ENCODE measurements around the gene KCNK10.
"Not testable (repeated sequence)": the region's sequence is repeated elsewhere in the genome, so short reads cannot be mapped to it uniquely, and the experiment has no call there.

Gene KCNK10

GRCh38 chr14:88266474-88266873 is 56.6 kb downstream of the KCNK10 start:
- no peak for TF ChIP-seq CTCF (IDR thresholded peaks at IDR 0.05; ENCODE audit: low read depth, low read length)
- Histone ChIP-seq H3K36me3 (no peaks in the 10 kb centered on the region), H3K9me3 (ENCODE audit: severe bottlenecking) (no peaks in the 10 kb centered on the region), H3K27me3 (ENCODE audit: insufficient read depth, low read depth, severe bottlenecking) (no peaks in the 10 kb centered on the region), H3K4me3 (ENCODE audit: low read depth, low read length) (no peak overlapping the region), H3K27ac (no peak overlapping the region)
- no peak for DNase-seq

- TF ChIP-seq CTCF (IDR thresholded peaks at IDR 0.05; ENCODE audit: low read depth, low read length), result no peak
- no peak for DNase-seq
- Histone ChIP-seq H3K27ac (no peak overlapping the region), H3K9me3 (ENCODE audit: severe bottlenecking) (no peaks in the 10 kb centered on the region), H3K4me3 (ENCODE audit: low read depth, low read length) (no peak overlapping the region), H3K27me3 (ENCODE audit: insufficient read depth, low read depth, severe bottlenecking) (no peaks in the 10 kb centered on the region), H3K36me3 (no peaks in the 10 kb centered on the region)
These were observed 59.0 kb downstream of the KCNK10 start for GRCh38 chr14:88264116-88264515.

- not testable (repeated sequence) for H3K36me3 ChIP-seq; DNase-seq; H3K27me3 ChIP-seq (ENCODE audit: insufficient read depth, low read depth, severe bottlenecking); H3K4me3 ChIP-seq (ENCODE audit: low read depth, low read length); H3K27ac ChIP-seq; H3K9me3 ChIP-seq (ENCODE audit: severe bottlenecking)
These were observed 61.8 kb downstream of the KCNK10 start for GRCh38 chr14:88261302-88261701.

GRCh38 chr14:88258021-88258420 is 65.0 kb downstream of the KCNK10 start:
- Histone ChIP-seq H3K4me3 (ENCODE audit: low read depth, low read length) (no peak overlapping the region), H3K9me3 (ENCODE audit: severe bottlenecking) (no peaks in the 10 kb centered on the region), H3K27ac (no peak overlapping the region), H3K36me3 (no peaks in the 10 kb centered on the region), H3K27me3 (ENCODE audit: insufficient read depth, low read depth, severe bottlenecking) (no peaks in the 10 kb centered on the region)
- TF ChIP-seq CTCF (IDR thresholded peaks at IDR 0.05; ENCODE audit: low read depth, low read length), result no peak
- DNase-seq, result no peak

- no peak for DNase-seq
- Histone ChIP-seq H3K27me3 (ENCODE audit: insufficient read depth, low read depth, severe bottlenecking) (no peaks in the 10 kb centered on the region), H3K9me3 (ENCODE audit: severe bottlenecking) (no peaks in the 10 kb centered on the region), H3K27ac (no peak overlapping the region), H3K4me3 (ENCODE audit: low read depth, low read length) (no peak overlapping the region), H3K36me3 (no peaks in the 10 kb centered on the region)
- TF ChIP-seq CTCF (IDR thresholded peaks at IDR 0.05; ENCODE audit: low read depth, low read length), result no peak
These were observed 65.8 kb downstream of the KCNK10 start for GRCh38 chr14:88256997-88257950.

GRCh38 chr14:88255798-88256197 is 67.3 kb downstream of the KCNK10 start:
- TF ChIP-seq CTCF (IDR thresholded peaks at IDR 0.05; ENCODE audit: low read depth, low read length), result no peak
- Histone ChIP-seq H3K9me3 (ENCODE audit: severe bottlenecking) (no peaks in the 10 kb centered on the region), H3K27me3 (ENCODE audit: insufficient read depth, low read depth, severe bottlenecking) (no peaks in the 10 kb centered on the region), H3K27ac (no peak overlapping the region), H3K36me3 (no peaks in the 10 kb centered on the region), H3K4me3 (ENCODE audit: low read depth, low read length) (no peak overlapping the region)
- DNase-seq, result no peak
